Measurements from ENCODE around the gene OGFR.

Gene OGFR

DNA sequence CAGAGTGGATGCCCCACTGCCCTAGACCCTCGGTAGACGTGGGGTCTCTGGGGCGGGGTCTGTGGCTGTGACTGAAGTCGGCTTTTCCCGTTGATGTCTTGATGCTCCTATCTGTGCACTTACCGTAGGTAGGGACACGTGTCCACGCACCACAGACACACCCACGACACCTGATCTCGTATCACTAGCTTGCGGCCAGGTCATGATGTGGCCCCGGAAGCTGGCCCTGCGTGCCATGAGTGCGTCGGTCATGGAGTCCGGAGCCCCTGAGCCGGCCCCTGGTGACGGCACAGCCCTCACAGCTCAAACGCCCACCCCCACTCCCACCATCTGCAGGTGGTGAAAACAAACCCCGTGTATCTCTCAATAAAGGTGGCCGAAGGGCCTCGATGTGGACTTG, 42.3 kb upstream of the OGFR start:
- no peak for TF ChIP-seq CTCF (conservative IDR thresholded peaks at IDR 0.05; ENCODE audit: low read depth, low read length)
- H3K79me2 ChIP-seq (ENCODE audit: insufficient read depth, low read depth): no peaks in the 10 kb centered on the region
- H3K4me1 ChIP-seq (ENCODE audit: low read depth, poor library complexity, severe bottlenecking): no peaks in the 10 kb centered on the region
- H2AFZ ChIP-seq (ENCODE audit: low read depth): no peak overlapping the region
- H3K27ac ChIP-seq: no peak overlapping the region
- no peak overlapping the region for H3K4me3 ChIP-seq (IDR thresholded peaks at IDR 0.05; ENCODE audit: insufficient read depth, low read depth, low read length)
- H3K36me3 ChIP-seq (ENCODE audit: insufficient read depth): no peaks in the 10 kb centered on the region
- H3K9ac ChIP-seq: no peak overlapping the region
- peaks cover 92% of the 10 kb centered on the region for H3K27me3 ChIP-seq (ENCODE audit: insufficient read depth, low read depth)
- no peak overlapping the region for H3K4me2 ChIP-seq
- no peaks in the 10 kb centered on the region for H4K20me1 ChIP-seq (ENCODE audit: insufficient read depth)

DNA sequence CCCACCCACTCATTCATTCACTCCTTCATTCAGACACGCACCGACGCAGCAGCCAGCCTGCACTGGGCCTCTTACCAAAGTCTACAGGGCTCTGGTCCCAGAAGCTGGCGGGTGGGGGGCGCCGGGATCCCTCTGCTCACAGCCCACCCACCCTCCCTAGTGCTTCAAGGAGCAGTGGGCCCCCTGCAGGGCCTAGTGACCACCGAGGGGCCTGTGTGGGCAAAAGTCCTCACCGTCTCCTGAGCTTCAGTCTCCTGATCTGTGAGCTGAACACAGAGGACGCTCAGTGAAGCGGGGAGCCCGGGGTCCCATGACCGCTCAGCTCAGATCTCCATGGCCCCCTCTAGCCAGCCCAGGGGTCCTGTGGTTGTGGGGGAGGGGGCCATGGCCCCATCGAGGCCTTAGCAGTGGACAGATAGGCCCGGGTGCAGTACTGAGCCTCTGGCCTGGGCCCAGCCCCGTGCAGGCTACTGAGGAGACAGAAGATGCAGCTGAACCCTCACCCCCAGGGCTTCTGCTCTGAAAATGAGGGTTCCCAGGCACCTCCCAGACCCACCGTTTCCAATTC, 41.8 kb upstream of the OGFR start:
- Histone ChIP-seq H3K4me1 (ENCODE audit: low read depth, poor library complexity, severe bottlenecking) (no peaks in the 10 kb centered on the region), H3K9ac (no peak overlapping the region), H3K4me3 (IDR thresholded peaks at IDR 0.05; ENCODE audit: insufficient read depth, low read depth, low read length) (no peak overlapping the region), H3K79me2 (ENCODE audit: insufficient read depth, low read depth) (no peaks in the 10 kb centered on the region), H4K20me1 (ENCODE audit: insufficient read depth) (no peaks in the 10 kb centered on the region), H3K4me2 (no peak overlapping the region), H3K27ac (no peak overlapping the region), H3K36me3 (ENCODE audit: insufficient read depth) (no peaks in the 10 kb centered on the region), H2AFZ (ENCODE audit: low read depth) (no peak overlapping the region), H3K27me3 (ENCODE audit: insufficient read depth, low read depth) (peaks cover 94% of the 10 kb centered on the region)
- TF ChIP-seq CTCF (conservative IDR thresholded peaks at IDR 0.05; ENCODE audit: low read depth, low read length): no peak

- Histone ChIP-seq H3K27me3 (ENCODE audit: insufficient read depth, low read depth) (peaks cover 95% of the 10 kb centered on the region), H3K4me3 (IDR thresholded peaks at IDR 0.05; ENCODE audit: insufficient read depth, low read depth, low read length) (no peak overlapping the region), H3K27ac (no peak overlapping the region), H4K20me1 (ENCODE audit: insufficient read depth) (no peaks in the 10 kb centered on the region), H3K9ac (no peak overlapping the region), H2AFZ (ENCODE audit: low read depth) (no peak overlapping the region), H3K4me1 (ENCODE audit: low read depth, poor library complexity, severe bottlenecking) (no peaks in the 10 kb centered on the region), H3K36me3 (ENCODE audit: insufficient read depth) (no peaks in the 10 kb centered on the region), H3K79me2 (ENCODE audit: insufficient read depth, low read depth) (no peaks in the 10 kb centered on the region), H3K4me2 (no peak overlapping the region)
- no peak for TF ChIP-seq CTCF (conservative IDR thresholded peaks at IDR 0.05; ENCODE audit: low read depth, low read length)
Measured at GRCh38 chr20:62763404-62763803, 41.2 kb upstream of the OGFR start.

DNA sequence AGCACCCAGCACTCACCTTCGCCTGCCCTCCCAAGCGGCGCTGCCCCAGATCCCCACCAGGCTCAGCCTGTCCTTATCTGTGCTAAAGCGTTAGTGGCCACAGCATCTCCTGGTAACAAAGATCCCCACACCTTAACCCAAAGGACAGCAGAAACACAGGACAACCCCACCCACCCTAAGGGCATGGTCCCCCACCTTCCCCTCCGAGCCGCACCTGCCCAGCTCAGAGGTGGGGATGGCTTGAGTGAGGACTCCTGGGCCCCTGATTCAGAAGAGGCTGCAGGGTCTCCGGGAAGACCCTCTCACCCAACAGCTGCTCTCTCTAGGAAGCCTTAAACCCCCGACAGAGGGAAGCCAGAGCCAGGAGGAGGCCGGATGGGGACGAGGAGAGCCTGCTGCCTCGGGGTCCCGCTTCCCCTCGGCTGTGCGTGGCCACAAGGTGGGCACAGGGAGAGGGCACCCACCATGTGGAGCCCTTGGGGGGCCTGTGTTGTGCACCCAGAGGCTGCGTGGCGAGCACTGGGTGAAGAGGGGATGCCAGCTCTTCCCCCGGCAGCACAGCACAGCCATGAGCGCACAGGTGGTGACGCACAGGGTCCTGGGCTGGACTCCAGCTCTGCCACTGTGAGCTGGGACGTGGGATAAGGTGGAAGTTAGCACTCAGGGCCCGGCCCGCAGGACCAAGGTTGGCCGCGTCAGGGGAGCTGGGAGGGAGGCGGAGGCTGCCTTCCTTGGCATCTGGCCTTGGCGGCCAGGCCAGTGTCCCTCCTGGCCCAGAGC, 40.3 kb upstream of the OGFR start:
- no peaks in the 10 kb centered on the region for H4K20me1 ChIP-seq (ENCODE audit: insufficient read depth)
- no peak overlapping the region for H2AFZ ChIP-seq (ENCODE audit: low read depth)
- H3K27ac ChIP-seq: no peak overlapping the region
- no peaks in the 10 kb centered on the region for H3K79me2 ChIP-seq (ENCODE audit: insufficient read depth, low read depth)
- H3K9ac ChIP-seq: no peak overlapping the region
- H3K4me3 ChIP-seq (IDR thresholded peaks at IDR 0.05; ENCODE audit: insufficient read depth, low read depth, low read length): no peak overlapping the region
- H3K27me3 ChIP-seq (ENCODE audit: insufficient read depth, low read depth): peaks cover 95% of the 10 kb centered on the region
- H3K36me3 ChIP-seq (ENCODE audit: insufficient read depth): no peaks in the 10 kb centered on the region
- H3K4me2 ChIP-seq: no peak overlapping the region
- no peak for TF ChIP-seq CTCF (conservative IDR thresholded peaks at IDR 0.05; ENCODE audit: low read depth, low read length)
- no peaks in the 10 kb centered on the region for H3K4me1 ChIP-seq (ENCODE audit: low read depth, poor library complexity, severe bottlenecking)

All from KMS-11 (cell line).